Spinal cord (tissue), 10 donors: Measurements from ENCODE around the gene THSD7A. TPM values are rescaled to one million over a fixed set of nuclear protein-coding genes. Genes with fewer than 3 reads are reported as not detected.
A peak's percentile ranks its signal among the peaks of the same experiment; 100 is the strongest.

Experiments
- DNase-seq, 6 donors: peaks; one replicate each; pipeline versions ENCODE4 v3.0.0 to v3.0.0-alpha.2; 2013 to 2015; ENCODE audit warnings: low spot score in 6 of 6, low read depth in 4 of 6
- H3K27ac ChIP-seq: one replicate; pipeline ENCODE4 v1.5.1; 2013; ENCODE audit warnings: low read depth, low read length, control low read depth
- H3K27me3 ChIP-seq: one replicate; pipeline ENCODE4 v1.6.1; 2013; ENCODE audit warnings: low read length; ENCODE audit not compliant: control insufficient read depth, insufficient read depth
- H3K36me3 ChIP-seq: one replicate; pipeline ENCODE4 v1.6.1; 2013; ENCODE audit warnings: low read length; ENCODE audit not compliant: control insufficient read depth, insufficient read depth
- H3K4me1 ChIP-seq: one replicate; pipeline ENCODE4 v1.6.1; 2013; ENCODE audit warnings: low read length; ENCODE audit not compliant: control insufficient read depth, insufficient read depth
- H3K4me3 ChIP-seq: one replicate; pipeline ENCODE4 v1.5.1; 2013; ENCODE audit warnings: low read depth, low read length, control low read depth
- H3K9me3 ChIP-seq: one replicate; pipeline ENCODE4 v1.6.1; 2013; ENCODE audit warnings: low read length; ENCODE audit not compliant: control insufficient read depth, insufficient read depth
- WGBS: methylation state at CpG from one replicate; pipeline ENCODE4 v1.1.5; 2013; ENCODE audit warnings: missing lambda C conversion rate; ENCODE audit not compliant: insufficient coverage; 5-methylcytosine and 5-hydroxymethylcytosine counted together
- polyA plus RNA-seq, 2 donors: library from polyadenylated mRNA; unstranded; fragments of 120-200 nt; gene quantifications; one replicate each; pipeline ENCODE4 v1.2.1, GENCODE V29; 2013; ENCODE audit not compliant: insufficient read length in 2 of 2
- total RNA-seq, 2 donors: library from RNA; depleted of rRNA in 1 of 2; stranded (reverse); fragments of 120-200 nt in 1 of 2; fragments of >200 nt in 1 of 2; gene quantifications; one replicate each; pipeline versions ENCODE4 v1.2.3 to v1.2.4, GENCODE V29; 2013 to 2014
- donor health status: healthy.

Gene THSD7A
- total and polyA plus RNA-seq, 4 donors = 15.7 to 50.5 (median 20.4) TPM

- H3K36me3 ChIP-seq = no peaks in the 10 kb centered on the region
- no peaks in the 10 kb centered on the region for H3K9me3 ChIP-seq
- no peaks in the 10 kb centered on the region for H3K27me3 ChIP-seq
- H3K27ac ChIP-seq = no peak overlapping the region
- no peak for DNase-seq
- no peak overlapping the region for H3K4me3 ChIP-seq
- 77% methylated on average over 2 of the region's 4 CpGs for WGBS
- no peaks in the 10 kb centered on the region for H3K4me1 ChIP-seq
Measured at GRCh38 chr7:11818281-11818680, 13.7 kb downstream of the THSD7A start.

DNA sequence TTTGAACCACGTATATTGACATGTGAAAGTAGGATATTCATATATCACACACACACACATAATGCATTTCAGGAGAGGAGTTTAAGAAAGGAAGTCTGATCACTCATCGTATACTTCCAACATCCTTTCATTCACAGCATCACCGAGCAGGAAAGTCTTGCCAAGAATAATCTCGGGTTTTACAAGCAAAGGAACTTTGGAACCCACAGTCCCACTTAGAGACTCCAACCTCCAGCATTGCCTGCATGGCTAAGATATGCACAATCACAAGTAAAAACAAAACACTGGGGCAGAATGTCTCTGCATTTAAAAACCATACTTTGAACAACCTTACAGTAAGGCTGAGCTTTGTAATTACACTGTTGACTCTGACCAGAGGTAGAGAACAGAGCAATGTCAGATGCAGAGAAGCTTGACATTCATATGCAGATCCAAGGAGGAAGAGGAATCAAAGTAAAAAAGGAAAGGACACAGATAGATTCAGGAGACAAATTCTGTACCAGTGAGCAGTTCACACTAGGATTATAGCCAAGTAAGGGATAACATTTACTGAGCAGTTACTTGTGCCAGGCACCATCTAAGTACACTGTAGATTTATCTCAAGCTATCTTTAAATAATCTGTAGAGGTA is 14.8 kb downstream of the THSD7A start:
- Histone ChIP-seq H3K9me3 (no peaks in the 10 kb centered on the region), H3K27me3 (no peaks in the 10 kb centered on the region), H3K4me1 (no peaks in the 10 kb centered on the region), H3K4me3 (no peak overlapping the region), H3K27ac (no peak overlapping the region), H3K36me3 (no peaks in the 10 kb centered on the region)
- WGBS = 38% methylated on average over 3 of the region's 4 CpGs
- peak in 1 of 6 donors; percentile 35 for DNase-seq

- Histone ChIP-seq H3K4me1 (no peaks in the 10 kb centered on the region), H3K36me3 (no peaks in the 10 kb centered on the region), H3K27ac (no peak overlapping the region), H3K9me3 (no peaks in the 10 kb centered on the region), H3K4me3 (no peak overlapping the region), H3K27me3 (no peaks in the 10 kb centered on the region)
- peak in 1 of 6 donors; percentile 49 for DNase-seq
Measured at GRCh38 chr7:11811709-11812108, 20.3 kb downstream of the THSD7A start.

DNA sequence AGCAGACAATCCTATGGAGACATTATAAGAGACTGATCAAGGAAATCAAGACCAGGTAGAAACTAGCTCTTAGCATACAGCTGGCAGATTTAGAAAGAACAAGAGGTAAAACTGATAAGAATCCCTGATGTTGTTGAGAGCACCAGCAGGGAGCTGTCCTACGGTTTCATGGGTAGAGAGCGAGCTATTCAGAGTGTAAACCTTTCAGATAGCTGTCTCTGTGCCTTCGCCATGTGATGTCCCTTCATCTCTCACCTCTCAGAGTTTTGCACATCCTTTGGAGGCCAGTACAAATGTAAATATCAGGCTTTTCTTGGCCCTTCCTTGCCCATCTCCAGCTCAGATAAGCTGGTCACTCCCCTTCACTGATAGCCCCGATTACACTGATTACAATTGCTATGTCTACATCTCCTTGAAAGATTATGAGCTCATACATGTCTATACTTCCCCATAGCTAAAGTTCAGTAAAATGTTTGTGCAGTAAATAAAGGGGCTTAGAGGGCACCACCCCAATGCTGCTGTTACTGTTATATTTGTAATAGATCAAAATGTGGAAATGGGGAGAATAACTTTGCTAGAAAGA is 21.9 kb downstream of the THSD7A start:
- H3K4me1 ChIP-seq = no peaks in the 10 kb centered on the region
- H3K27ac ChIP-seq = no peak overlapping the region
- no peaks in the 10 kb centered on the region for H3K36me3 ChIP-seq
- no peaks in the 10 kb centered on the region for H3K27me3 ChIP-seq
- no peak overlapping the region for H3K4me3 ChIP-seq
- WGBS = 88% methylated on average over 3 of the region's 4 CpGs
- no peak for DNase-seq
- no peaks in the 10 kb centered on the region for H3K9me3 ChIP-seq

DNA sequence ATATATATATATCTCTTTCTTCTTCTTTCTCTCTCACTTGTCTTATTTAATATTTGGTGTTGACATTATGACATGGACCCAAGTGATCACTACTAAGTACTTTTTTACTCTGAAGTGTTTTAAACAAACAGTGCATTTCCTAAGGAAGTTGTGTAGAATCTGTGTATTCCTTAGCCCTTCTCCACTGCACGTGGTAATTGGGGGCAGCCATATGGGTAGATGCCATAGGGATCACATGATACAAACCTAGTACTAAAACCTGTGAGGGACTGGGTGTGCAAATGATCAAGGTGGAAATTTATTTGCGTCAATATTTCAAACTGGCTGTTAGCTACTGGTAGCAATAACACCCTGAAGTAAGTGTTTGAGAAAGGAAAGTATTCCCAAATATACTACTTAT is 25.0 kb downstream of the THSD7A start:
- Histone ChIP-seq H3K4me1 (no peaks in the 10 kb centered on the region), H3K27ac (no peak overlapping the region), H3K4me3 (no peak overlapping the region), H3K36me3 (no peaks in the 10 kb centered on the region), H3K9me3 (no peaks in the 10 kb centered on the region), H3K27me3 (no peaks in the 10 kb centered on the region)
- no peak for DNase-seq
- WGBS = no CpG with 5 or more reads among the region's 2 CpGs

DNA sequence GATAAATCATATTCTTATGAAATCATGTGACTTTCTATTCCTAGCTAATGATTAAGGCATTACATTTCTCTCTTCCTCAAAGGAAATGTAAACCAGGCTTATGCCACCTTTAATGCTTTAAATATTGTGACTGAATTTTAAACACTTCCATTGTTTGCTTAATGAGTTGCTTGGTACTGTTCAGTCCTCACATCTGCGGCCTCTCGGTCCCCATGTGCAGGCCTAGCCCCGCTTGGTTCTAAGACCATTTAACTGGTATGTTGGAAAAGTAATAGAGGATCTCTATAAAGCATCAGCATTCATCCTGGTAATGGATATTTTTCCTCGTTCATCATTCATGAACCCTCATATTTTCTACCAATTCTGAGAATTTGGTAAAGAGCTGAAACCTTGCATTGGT is 27.4 kb downstream of the THSD7A start:
- Histone ChIP-seq H3K27me3 (no peaks in the 10 kb centered on the region), H3K27ac (no peak overlapping the region), H3K36me3 (no peaks in the 10 kb centered on the region), H3K4me3 (no peak overlapping the region), H3K9me3 (no peaks in the 10 kb centered on the region), H3K4me1 (no peaks in the 10 kb centered on the region)
- WGBS = no CpG with 5 or more reads among the region's 4 CpGs
- DNase-seq = no peak

GRCh38 chr7:11795231-11795630 is 36.8 kb downstream of the THSD7A start:
- no peaks in the 10 kb centered on the region for H3K4me1 ChIP-seq
- H3K9me3 ChIP-seq = no peaks in the 10 kb centered on the region
- no peaks in the 10 kb centered on the region for H3K27me3 ChIP-seq
- no CpG with 5 or more reads among the region's 4 CpGs for WGBS
- H3K27ac ChIP-seq = no peak overlapping the region
- DNase-seq = no peak
- H3K4me3 ChIP-seq = no peak overlapping the region
- H3K36me3 ChIP-seq = no peaks in the 10 kb centered on the region

DNA sequence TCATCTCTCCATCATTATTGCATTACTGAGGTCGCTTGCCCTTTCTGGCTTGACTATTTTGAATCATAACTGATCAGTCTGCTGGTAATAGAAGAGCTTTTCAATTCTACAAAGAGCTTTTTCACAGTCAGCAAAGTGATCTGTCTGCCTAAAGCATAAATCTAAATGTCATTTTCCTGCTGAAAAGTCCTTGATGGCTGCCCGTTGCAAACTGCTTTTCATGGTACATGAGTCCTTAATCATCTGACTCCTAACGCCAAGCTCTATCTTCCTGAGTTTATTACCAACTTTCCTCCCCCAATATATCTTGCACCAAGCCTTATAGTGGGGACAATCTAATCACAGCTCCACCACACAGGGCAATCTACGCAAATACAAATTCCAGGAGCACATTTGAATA is 39.8 kb downstream of the THSD7A start:
- H3K4me1 ChIP-seq = no peaks in the 10 kb centered on the region
- DNase-seq = peak in 1 of 6 donors; percentile 59
- 30% methylated on average over 2 of the region's 4 CpGs for WGBS
- no peak overlapping the region for H3K4me3 ChIP-seq
- no peaks in the 10 kb centered on the region for H3K36me3 ChIP-seq
- H3K27ac ChIP-seq = no peak overlapping the region
- H3K9me3 ChIP-seq = no peaks in the 10 kb centered on the region
- H3K27me3 ChIP-seq = no peaks in the 10 kb centered on the region

DNA sequence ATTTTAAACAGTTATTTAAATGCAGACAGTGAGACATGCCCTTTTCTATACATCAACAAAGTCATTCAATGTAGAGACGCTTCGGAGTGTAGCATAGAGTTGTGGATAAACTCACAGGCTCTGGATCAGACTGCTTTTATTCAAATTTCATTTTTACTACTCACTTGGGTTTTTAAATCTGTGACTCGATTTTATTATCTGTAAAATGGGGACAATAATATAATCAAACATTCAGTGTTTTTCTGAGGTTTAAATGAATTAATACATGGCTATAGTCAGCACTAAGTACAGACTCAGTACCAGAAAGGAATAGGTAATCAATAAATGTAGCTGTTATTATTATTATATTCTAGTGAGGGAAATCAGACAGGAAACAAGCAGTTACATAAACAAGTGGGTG is 43.4 kb downstream of the THSD7A start:
- H3K9me3 ChIP-seq = no peaks in the 10 kb centered on the region
- H3K4me3 ChIP-seq = no peak overlapping the region
- no peak for DNase-seq
- H3K36me3 ChIP-seq = no peaks in the 10 kb centered on the region
- H3K27me3 ChIP-seq = no peaks in the 10 kb centered on the region
- no peaks in the 10 kb centered on the region for H3K4me1 ChIP-seq
- no peak overlapping the region for H3K27ac ChIP-seq
- WGBS = no CpG with 5 or more reads among the region's 3 CpGs

- no peaks in the 10 kb centered on the region for H3K36me3 ChIP-seq
- no CpG with 5 or more reads among the region's 4 CpGs for WGBS
- DNase-seq = no peak
- no peak overlapping the region for H3K27ac ChIP-seq
- H3K27me3 ChIP-seq = no peaks in the 10 kb centered on the region
- H3K4me1 ChIP-seq = no peaks in the 10 kb centered on the region
- H3K4me3 ChIP-seq = no peak overlapping the region
- H3K9me3 ChIP-seq = no peaks in the 10 kb centered on the region
Measured at GRCh38 chr7:11787534-11787933, 44.5 kb downstream of the THSD7A start.
